ENCODE results near the gene FFAR3.
"Not testable (repeated sequence)": the region's sequence is repeated elsewhere in the genome, so short reads cannot be mapped to it uniquely, and the experiment has no call there.

Gene FFAR3

DNA sequence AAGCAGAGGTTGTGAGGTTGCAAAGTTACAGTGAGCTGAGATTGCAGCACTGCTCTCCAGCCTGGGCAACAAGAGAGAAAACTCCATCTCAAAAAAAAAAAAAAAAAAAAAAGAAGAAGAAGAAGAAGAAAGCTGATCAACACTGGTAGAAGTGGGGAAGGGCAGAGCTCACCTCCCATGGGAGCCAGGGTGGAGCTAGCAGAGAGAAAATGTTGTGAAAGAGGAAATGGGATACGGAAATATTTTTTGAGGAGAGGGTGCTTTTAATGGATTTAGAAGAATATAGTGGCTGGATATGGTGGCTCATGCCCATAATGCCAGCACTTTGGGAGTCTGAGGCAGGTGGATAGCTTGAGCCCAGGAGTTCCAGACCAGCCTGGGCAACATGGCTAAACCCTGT is 19.4 kb downstream of the FFAR3 start:
- no peak for DNase-seq (ENCODE audit: low read depth in 2 of 2)

DNA sequence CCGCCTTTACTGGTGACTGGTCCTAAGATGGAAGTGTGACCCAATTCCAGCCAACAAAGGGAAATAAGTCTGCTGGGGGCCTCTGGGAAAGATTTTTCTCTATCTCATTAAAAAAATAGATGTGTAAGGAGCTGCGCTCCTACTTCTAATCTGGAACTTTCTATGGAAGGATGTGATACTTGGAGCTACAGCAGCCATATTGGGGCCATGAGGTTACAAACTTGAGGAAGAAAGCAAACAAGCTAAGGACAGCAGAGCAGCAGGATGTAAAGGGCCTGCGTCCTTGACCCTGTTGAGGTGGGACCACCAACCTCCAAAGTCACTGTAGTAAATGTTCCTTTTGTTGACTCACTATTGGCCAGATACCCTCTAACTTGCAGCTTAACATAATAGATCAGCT is 20.1 kb downstream of the FFAR3 start:
- DNase-seq (ENCODE audit: low read depth in 2 of 2), result no peak

DNA sequence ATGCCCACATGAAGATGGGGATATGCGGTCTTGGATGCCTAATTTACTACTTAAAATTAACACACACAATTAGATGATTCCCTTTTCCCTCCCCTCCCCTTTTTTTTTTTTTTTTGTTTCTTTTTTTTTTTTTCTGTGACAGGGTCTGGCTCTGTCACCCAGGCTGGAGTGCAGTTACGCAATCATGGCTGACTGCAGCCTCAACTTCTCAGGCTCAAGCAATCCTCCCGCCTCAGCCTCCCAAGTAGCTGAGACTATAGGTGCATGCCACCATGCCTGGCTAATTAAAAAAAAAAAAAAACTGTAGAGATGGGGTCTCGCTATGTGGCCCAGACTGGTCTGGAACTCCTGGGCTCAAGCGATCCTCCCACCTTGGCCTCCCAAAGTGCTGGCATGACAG is 21.3 kb downstream of the FFAR3 start:
- not testable (repeated sequence) for DNase-seq (ENCODE audit: low read depth in 2 of 2)

DNA sequence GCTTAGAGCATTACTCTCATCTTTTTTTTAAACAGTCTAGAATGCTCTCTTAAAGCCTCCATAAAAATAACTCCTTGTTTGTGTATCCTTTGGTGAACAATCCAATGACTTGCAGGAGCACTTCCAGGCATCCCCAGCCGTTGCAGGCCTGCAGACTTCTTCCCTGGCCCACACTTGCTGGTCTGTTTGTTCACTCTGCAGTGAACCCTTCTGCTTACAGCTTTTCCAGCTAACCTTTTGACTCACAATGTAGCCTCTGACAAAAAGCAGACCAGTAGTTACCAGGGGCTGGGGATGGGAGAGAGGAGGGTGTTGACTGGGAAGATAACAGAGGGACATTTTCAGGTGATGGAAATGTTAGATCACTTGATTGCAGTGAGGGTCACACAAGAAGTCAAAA is 21.7 kb downstream of the FFAR3 start:
- no peak for DNase-seq (ENCODE audit: low read depth in 2 of 2)

DNA sequence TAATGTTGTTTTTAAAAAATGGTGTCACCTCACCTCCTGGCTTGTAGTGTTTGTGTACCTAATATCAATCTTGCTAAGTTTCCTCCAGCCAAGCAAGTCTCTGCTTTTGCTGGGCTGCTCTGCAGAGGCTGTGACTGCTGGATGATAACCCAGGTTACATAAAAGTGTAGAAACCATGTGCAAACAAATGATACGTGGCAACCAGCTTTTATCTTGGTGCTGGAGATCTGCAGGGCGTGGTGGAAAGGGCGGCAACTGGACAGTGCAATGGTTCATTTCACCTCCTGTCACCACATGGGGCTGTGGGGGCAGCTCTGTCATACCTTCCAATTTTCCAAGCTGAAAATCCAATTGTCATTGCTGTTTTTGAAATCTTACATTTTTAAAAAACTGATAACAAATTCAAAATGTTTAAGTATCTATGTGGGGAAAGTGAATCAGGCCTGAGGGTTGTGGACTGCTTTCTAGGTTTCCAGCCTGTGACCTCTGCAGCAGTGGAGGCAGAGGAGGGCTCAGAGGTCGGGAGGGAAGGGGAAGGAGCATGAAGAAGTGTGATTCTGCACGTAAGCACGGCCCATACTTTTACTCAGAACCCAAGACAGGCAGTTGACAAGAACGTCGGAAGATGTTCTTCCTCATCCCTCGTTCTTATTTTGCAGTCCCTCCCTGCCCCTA is 22.3 kb downstream of the FFAR3 start:
- DNase-seq (ENCODE audit: low read depth in 2 of 2), result no peak

DNA sequence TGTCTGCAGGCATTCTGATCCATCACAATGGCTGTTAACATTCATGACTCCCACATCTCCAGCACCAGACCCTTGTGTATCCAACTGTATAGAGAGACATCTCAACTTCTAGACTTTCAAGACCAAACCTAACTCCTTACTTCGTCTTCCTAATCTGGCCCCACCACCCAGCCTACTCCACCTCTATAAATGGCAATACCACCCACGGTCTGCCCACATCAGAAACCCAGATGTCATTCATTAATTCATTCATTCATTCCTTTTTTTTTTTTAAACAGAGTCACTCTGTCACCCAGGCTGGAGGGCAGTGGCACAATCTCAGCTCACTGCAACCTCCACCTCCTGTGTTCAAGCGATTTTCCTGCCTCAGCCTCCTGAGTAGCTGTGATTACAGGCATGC is 23.1 kb downstream of the FFAR3 start:
- DNase-seq (ENCODE audit: low read depth in 2 of 2), result no peak

DNA sequence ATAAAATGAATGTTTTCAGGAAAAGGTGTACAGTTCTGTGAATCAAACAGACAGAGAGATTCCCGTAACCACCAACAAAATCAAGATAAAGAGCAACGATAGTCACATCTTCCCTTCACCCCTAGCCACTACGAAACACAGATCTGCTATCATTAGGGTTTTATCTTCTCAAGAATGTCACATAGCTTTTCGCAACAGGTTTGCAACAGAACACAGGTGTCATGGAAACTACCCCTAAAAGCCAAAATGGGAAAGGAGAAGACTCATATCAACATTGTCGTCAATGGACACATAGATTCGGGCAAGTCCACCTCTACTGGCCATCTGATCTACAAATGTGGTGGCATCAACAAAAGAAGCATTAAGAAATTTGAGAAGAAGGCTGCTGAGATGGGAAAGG is 23.7 kb downstream of the FFAR3 start:
- DNase-seq (ENCODE audit: low read depth in 2 of 2), result no peak

DNA sequence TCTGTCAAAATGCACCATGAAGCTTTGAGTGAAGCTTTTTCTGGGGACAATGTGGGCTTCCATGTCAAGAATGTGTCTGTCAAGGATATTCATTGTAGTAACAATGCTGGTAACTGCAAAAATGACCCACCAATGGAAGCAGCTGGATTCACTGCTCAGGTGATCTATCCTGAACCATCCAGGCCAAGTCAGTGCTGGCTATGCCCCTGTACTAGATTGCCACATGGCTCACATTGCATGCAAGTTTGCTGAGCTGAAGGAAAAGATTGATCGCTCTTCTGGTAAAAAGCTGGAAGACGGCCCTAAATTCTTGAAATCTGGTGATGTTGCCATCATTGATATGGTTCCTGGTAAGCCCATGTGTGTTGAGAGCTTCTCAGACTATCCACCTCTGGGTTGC is 25.3 kb downstream of the FFAR3 start:
- no peak for DNase-seq (ENCODE audit: low read depth in 2 of 2)

DNA sequence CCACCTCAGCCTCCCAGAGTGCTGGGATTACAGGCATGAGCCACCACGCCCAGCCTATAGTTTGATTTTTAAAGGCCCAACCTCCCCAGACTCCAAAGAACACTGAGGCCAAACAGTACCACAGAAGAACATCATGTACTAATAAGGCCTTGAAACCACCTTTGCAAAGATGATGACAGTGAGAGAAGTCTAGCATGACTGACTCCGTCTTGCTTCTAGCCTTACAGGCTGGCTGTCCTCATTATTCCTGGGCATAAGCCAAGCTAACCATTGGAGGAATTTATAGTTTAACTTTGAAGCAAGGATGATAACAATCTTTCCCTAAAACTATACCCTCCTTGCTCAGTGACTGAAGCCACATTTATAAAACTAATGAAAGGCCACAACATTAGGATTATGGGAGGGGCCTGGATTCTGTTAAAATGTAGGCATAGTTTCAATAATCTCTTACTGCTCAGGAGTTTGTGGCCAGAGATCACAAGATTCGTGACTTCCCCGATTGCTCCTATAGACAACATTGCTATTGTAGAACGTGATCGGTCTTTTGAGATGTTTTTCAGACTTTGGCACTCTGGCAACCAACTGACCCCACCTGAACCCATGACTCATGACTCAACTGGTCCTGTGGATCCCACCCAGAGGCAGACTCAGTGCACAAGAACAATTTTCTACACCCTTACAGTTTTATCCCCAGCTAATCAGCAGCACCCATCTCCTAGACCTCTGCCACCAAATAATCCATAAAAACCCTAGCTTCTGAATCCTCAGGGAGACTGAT is 30.2 kb downstream of the FFAR3 start:
- no peak for DNase-seq (ENCODE audit: low read depth in 2 of 2)

DNA sequence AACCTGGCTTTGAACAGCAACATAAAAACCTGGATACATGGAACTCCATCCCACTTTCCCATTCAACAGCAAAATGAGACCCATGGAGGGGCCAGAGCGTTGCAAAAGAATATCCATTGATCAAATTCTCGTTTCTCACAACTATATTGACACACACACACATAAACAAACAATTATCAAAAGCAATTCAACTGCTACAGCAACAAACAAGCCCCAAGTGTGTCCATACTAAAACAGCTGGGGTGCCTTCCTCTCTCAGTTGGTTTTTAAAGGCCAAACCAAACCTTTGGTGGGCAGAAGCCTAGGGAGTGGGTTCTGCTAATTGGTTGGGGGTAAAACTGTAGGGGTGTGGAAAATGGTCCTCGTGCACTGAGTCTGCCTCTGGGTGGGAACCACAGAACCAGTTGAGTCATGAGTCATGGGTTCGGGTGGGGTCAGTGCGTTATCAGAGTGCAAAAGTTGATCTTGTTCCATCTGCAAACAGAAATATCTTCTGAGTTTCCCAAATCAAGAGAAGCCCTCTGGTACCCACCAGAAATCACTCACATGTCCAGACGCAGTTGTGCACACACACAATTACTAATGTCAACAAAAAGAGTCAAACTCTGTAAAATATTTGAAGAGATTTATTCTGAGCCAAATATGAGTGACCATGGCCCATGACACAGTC is 31.1 kb downstream of the FFAR3 start:
- no peak for DNase-seq (ENCODE audit: low read depth in 2 of 2)

DNA sequence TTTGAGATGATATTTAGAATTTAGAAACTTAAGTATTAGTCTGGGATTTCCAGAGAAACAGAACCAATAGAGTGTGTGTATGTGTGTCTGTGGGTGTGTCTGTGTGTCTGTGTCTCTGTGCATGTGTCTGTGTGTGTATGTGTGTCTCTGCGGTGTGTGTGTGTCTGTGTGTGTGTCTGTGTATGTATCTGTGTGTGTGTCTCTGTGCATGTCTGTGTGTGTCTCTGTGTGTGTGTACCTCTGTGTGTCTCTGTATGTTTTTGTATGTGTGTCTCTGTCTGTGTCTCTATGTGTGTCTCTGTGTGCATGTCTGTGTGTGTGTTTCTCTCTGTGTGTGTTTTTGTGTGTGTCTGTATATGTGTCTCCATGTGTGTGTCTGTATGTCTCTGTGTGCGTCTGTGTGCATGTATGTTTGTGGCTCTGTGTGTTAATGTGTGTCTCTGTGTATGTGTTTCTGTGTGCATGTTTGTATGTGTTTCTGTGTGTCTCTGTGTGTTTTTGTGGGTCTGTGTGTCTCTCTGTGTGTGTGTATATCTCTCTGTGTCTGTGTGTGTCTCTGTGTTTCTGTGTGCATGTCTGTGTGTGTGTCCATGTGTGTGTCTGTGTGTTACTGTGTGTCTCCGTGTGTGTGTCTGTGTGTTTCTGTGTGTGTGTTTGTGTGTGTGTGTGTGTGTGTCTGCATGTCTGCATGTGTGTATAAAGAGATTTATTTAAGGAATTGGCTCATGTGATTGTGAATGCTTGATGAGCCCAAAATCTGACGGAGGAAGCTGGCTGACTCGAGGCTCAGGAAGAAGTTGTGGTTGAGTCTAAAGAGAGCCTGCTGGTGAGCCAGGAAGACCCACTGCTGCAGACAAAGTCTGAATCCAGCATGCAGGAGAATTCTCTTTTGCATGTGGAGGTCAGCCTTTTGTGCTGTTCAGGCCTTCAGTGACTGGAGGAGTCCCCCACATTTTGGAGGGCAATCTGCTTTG is 34.8 kb downstream of the FFAR3 start:
- no peak for DNase-seq (ENCODE audit: low read depth in 2 of 2)

DNA sequence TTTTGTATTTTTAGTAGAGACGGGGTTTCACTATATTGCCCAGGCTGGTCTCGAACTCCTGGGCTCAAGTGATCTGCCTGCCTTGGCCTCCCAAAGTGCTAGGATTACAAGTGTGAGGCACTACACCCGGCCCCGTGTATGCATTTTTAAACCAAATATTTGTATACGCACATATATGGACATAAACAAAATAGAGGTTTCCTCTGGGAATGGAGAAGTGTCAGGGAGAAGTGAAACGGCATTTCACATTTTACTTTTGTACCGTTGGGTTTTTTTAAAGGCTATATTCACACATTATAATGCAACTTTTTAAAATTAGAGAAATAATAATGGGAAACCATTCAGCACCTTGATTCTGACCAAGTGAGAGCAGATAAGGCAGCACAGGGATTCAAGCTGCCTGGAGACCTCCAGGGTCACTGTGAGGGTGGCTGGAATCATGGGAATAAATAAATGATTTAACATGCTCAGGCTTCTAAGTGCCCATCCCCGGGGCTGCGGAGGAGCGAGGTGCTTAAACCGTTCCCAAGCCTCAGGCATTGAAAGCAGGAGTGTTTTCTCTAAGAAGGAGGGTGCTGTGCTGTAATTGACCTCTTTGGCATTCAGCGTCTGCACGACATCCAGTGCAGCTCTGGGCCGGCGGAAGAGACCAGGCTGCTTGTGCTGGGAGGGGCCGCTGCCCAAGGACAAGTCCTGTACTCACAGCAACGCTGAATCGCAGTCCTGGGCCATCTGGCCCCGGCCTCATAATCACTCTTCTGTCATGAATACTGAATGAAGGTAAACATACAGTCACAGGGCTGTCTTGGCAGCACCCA is 37.3 kb downstream of the FFAR3 start:
- no peak for DNase-seq (ENCODE audit: low read depth in 2 of 2)

DNA sequence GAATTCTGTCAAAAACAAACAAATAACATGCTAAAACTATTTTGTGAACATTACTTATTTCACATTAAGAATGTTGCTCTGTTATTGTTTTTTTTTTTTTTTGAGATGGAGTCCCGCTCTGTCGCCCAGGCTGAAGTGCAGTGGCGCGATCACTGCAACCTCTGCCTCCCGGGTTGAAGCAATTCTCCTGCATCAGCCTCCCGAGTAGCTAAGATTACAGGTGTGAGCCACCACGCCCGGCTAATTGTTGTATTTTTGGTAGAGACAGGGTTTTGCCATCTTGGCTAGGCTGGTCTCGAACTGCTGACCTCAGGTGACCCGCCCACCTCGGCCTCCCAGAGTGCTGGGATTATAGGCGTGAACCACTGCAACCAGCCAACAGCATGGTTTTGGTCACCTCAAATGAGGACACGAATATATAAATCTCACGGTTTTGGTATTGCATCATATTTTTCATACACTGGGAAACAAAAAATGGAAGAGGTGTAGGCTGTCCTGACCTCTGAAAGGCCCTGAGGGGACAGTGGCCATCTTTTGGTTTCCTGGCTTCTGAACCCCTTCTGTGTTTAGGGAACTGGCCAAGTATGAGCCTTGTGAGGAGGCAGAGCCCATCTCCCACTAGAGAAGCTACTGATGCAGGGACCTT is 38.1 kb downstream of the FFAR3 start:
- no peak for DNase-seq (ENCODE audit: low read depth in 2 of 2)

DNA sequence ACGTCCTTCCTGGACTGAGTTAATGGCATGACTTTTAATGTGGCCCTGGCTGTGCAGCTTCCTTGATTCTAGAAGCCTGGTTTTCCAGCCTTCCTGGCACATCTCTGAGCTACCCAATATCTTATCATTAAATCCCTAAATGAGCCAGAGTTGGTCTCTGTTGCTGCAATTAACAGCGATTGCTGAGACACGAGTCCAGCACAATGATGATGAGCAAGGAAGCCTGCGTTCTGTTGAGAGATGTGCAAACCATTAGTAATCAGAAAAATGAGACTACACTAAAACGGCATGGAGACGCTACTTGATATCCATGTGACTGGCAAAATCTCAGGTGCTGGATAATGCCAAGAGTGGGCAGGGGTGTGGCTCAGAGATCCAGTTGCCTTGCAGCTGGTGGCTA is 38.8 kb downstream of the FFAR3 start:
- DNase-seq (ENCODE audit: low read depth in 2 of 2), result no peak

DNA sequence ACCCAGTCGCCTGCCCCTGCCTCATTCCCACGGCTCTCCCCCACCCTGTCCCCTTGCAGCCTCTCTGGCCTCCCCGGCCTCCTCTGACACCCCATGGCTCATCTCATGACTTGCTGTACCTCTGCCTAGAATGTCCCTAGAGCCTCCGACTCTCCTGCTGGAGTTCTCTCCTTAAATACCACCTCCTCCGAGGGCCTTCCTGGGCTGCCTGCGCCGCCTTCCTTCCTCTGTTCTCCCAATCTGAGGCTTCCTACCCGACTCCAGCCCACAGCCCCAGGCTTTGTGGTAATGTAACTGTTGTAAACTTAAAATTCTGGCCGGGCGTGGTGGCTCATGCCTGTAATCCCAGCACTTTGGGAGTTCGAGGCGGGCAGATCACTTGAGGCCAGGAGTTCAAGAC is 40.3 kb downstream of the FFAR3 start:
- DNase-seq (ENCODE audit: low read depth in 2 of 2), result no peak

DNA sequence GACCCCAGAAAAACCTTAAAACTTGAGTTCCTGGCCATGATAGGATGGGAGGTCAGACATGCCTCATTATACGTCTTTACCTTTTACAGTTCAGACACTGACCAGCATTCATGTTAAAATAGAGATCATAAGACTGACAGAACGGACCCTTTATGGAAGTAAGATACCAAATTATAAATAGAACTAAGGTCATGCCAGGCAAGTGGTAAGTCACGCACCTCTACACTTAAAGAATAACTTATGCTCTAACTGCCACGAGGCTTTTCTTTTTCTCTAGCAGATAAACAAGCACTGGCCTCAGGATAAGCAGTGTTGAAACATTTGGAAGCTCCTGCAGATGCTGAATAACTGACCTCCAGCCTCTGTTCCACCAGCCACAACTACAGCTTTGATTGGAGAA is 41.0 kb downstream of the FFAR3 start:
- DNase-seq (ENCODE audit: low read depth in 2 of 2), result no peak

DNA sequence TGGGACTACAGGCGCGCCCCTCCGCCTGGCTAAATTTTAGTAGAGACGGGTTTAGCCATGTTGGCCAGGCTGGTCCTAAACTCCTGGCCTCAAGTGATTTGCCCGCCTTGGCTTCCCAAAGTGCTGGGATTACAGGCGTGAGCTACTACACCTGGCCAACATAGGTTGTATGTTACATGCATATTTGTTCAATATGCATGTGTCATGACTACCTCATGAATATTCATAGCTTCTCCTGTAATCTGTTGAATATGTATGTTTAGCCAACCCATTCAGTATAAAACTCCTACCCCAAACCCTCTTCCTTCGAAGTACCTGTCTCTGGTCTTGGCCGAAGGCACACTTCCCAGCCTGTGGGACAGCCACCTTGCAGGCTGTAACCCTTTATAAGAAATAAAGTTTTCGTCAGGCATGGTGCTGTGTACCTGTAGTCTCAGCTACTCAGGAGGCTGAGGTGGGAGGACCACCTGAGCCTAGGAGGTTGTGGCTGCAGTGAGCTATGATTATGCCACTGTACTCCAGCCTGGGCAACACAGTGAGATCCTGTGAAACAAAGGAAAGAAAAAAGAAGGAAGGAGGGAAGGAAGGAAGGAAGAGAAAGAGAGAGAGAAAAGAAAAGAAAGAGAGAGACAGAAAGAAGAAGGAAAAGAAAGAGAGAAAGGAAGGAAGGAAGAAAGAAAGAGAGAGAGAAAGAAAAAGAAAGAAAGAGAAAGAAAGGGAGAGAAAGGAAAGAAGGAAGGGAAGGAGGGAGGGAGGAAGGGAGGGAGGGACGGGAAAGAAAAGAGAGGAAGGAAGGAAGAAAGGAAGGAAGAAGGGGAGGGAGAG is 41.9 kb downstream of the FFAR3 start:
- no peak for DNase-seq (ENCODE audit: low read depth in 2 of 2)

DNA sequence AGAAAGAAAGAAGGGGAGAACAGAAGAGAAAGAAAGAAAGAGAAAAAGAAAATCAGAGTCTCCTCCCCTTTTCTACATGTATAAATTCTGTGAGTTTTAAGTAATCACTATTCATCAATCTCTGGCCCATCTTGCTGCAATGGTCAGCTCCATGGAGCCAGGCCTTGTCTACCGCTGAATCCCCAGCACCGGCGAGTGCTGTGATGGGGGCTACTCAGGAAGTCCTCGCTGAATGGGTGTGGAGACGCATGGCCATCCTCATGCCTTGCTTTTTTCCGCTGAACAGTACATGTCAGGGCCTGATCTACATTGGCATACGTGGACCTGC is 42.5 kb downstream of the FFAR3 start:
- no peak for DNase-seq (ENCODE audit: low read depth in 2 of 2)

DNA sequence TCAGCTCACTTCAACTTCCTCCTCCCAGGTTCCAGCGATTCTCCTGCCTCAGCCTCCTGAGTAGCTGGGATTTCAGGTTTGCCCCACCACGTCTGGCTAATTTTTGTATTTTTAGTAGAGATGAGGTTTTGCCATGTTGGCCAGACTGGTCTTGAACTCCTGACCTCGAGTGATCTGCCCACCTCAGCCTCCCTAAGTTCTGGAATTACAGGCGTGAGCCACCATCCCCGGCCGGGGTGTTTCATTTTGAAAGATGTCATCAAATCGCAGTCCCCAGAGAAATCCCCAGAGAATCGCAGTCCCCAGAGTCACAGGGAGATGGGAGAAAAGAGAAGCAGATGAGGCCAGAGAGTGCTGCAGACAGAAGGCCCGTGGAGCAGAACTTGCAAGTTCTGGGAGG is 43.2 kb downstream of the FFAR3 start:
- not testable (repeated sequence) for DNase-seq (ENCODE audit: low read depth in 2 of 2)
